HG02884 (cell line): ENCODE results near the gene CDC73.
"Not testable (repeated sequence)": the region's sequence is repeated elsewhere in the genome, so short reads cannot be mapped to it uniquely, and the experiment has no call there.

Experiments
- ATAC-seq: cut with Tn5 transposase; IDR thresholded peaks from one replicate; pipeline ENCODE4 v1.9.1; 2021; ENCODE audit warnings: mild to moderate bottlenecking, moderate library complexity; ENCODE audit not compliant: unreplicated experiment

Gene CDC73

DNA sequence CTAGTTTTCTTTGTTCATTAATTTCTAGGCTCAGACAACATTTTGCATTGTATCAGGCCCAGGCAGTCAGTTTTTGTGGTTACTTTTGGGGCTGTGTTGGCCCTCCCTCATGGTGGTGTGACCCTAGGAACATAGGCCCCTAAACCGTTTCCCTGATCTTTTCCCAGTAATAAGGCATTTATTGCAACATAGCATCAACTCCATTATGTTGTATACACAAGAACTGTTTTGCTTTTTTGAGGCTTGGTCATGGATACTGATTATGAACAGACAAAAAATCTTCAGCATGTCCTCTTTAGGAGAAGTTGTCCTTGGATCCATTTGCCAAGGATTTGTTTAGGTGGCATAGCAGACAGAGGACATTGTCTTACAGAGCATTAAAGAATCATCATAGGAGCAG is 54.3 kb downstream of the CDC73 start:
- ATAC-seq: no peak

DNA sequence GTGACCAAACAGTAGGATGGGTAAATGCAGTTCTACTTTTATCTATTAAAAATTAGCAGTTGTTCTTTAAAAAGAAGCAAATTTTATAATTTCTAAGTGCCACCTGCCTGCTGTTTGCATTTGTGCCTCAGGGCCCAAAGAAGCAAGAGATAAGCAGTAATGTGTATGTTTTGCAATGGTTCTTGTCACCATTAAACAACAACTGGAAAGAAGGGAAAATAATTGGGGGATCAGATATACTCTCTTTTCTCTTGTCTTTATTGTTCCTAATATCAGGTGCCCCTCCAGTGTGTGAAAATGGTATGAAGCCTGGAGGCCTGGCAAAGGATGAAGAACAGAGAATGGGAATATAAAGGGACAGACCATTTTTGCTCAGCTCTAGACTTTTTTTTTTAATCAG is 55.0 kb downstream of the CDC73 start:
- no peak for ATAC-seq

- no peak for ATAC-seq
Observed at GRCh38 chr1:193179094-193179493, 57.3 kb downstream of the CDC73 start.

DNA sequence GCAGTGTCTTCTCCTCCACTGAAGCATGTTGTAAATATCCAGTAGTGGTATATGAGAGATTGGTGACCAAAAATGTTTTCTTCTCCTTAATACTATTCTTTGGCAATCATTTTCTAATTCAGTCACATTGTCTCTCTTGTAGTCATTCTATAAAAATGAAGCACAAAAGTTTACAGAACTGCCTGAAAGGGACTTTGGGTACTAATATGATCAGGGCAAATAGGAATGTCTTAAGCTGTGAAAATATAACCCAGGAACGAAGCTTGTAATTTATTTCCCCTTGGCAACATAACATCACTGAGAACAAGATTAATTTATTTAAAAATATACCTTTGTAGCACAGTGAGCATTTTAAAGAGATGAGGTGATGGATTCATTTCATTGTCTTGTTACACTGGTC is 59.7 kb downstream of the CDC73 start:
- no peak for ATAC-seq

DNA sequence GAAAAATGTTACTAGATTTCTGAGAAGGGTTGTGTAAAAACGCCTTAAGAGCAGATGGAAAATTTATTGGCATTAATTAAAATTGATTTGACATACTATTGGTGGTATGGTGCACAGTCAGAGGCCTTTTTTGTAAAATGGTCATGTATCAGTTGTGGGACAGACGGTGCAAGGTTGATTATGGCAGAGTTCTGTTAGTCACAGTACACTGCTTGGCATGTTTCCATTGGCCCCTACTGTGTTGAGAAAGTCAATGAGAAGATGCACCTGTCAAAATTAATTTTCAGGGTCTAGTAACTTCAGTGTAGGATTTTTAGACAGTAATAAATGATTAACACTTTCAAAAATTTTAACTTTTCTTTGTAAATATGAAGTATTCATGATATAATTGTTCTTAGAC is 60.2 kb downstream of the CDC73 start:
- no peak for ATAC-seq

- peak; percentile 48 for ATAC-seq
Observed at GRCh38 chr1:193183019-193183627, 61.3 kb downstream of the CDC73 start.

DNA sequence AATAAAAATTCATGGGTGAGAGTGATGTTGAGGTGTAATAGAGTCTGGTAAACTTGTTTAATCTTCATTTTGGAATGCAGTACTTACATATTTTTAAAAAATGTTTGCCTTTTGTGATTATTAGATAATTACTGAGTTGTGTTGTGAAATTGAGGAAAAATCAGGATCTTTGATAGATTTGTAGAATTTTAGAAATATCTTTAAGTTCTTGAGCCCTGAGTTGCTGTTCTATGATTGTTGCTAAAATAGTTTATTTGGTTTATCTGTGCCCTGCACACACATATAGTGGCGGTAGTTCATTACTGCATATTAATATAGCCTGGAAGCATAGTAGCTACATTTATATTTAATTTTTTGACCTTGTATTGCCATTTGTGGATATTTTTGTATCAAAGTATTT is 62.9 kb downstream of the CDC73 start:
- no peak for ATAC-seq

DNA sequence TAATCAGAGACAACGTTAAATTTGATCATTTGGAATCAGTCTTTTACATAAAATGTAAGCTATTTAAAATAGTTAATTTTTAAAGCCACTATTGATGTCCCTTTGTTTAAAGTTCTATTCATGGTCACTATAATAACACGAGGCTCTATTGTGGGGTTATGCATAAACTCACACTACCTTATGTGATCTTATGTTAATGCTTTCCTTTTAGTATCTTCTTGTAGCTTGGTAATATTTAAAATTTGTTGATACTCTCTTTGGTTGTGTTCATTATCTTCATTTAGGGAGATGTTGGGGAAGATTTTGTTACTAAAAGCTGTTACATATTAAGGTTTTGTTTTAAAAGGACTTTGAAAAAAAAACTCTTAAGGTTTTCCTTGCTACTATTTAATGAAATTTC is 63.4 kb downstream of the CDC73 start:
- no peak for ATAC-seq

- ATAC-seq: no peak
Observed at GRCh38 chr1:193185901-193186731, 64.3 kb downstream of the CDC73 start, which contains the start of gene B3GALT2. Gene B3GALT2, minus strand, starts transcription at chr1:193186613. Its CDS starts 5,051 bp downstream, at chr1:193181562.

DNA sequence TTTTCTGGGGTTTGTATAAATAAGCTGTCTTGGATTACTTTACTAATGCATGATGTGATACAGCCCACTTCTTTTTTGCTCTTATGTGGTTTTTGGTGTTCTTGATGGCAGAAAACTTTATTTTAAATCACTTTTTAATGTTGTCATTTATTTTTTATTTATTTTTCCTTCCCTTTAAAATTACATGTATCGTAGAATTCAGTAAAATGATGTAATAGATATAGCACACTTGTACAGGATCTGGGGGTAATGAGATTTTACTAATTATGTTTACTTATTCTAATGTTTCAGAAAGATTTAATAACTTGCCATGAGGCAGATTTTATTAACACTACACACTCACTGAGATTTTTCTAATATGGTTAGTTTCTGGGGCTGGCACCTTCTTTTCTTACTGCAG is 65.3 kb downstream of the CDC73 start:
- ATAC-seq: no peak

DNA sequence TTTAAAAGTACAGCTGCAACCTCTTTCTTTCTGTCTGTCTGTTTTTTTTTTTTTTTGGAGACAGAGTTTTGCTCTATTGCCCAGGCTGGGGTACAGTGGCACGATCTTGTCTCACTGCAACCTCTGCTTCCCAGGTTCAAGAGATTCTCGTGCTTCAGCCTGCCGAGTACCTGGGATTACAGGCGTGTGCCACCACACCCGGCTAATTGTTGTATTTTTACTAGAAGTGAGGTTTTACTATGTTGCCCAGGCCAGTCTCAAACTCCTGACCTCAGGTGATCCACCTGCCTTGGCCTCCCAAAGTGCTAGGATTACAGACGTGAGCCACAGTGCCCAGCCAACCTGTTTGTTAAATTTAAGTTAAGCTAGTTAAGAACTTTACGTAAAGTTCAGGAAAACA is 67.1 kb downstream of the CDC73 start:
- ATAC-seq: not testable (repeated sequence)

- ATAC-seq: no peak
Observed at GRCh38 chr1:193189442-193190095, 67.7 kb downstream of the CDC73 start.

- ATAC-seq: no peak
Observed at GRCh38 chr1:193190096-193190744, 68.4 kb downstream of the CDC73 start.

DNA sequence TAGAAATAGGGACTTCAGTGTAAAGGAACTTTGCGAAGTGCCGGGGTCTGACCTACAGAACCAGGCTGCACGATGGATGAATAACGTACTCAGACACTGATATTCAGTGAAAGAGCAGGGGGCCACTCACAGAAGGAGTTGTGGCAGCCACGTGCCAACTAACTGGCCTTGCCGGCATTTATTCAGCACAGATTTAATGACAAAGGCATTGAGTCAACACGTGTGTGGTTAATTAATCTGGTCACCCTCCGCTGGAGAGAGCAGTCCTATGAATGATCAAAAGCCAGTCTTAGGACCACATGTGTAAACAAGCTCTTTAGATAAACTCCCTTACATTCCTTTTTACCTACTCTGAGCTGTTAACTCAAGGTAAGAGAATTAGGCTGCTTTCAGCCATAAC is 70.8 kb downstream of the CDC73 start:
- ATAC-seq: no peak

- ATAC-seq: no peak
Observed at GRCh38 chr1:193199940-193200339, 78.1 kb downstream of the CDC73 start.

- no peak for ATAC-seq
Observed at GRCh38 chr1:193201021-193201420, 79.2 kb downstream of the CDC73 start.

DNA sequence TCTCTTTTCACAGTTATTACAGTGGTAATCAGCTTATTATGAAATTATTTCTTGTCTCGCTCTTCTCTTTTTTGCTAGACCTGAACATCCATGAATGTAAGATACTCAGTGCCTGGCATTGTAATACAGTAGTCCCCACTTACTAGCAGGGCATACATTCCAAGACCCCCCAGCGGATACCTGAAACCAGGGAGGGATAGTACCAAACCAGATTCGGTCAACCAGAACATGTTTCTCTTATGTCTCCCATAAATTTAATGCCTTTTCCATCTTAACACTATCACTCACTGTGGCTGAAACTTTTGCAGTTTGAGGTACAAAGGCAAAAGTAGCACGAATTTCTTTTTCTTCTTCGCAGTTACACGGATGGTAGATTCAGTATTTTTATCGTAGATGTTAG is 89.2 kb downstream of the CDC73 start:
- ATAC-seq: no peak

DNA sequence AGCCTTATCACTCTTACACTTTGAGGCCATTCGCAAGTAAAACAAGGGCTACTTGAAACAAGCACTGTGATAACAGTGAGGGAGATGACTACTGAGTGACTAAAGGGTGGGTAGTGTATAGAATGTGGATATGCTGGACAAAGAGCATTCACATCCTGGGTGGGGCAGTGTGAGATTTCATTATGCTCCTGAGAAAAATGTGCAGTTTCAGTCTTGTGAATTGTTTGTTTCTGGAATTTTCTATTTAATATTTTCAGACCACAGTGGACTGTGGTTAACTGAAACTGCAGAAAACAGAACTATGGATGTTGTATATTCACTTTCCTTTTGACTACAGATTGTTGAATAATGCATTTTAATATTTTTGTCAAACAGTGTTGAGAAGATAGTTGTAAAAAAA is 89.7 kb downstream of the CDC73 start:
- peak; percentile 85 for ATAC-seq

DNA sequence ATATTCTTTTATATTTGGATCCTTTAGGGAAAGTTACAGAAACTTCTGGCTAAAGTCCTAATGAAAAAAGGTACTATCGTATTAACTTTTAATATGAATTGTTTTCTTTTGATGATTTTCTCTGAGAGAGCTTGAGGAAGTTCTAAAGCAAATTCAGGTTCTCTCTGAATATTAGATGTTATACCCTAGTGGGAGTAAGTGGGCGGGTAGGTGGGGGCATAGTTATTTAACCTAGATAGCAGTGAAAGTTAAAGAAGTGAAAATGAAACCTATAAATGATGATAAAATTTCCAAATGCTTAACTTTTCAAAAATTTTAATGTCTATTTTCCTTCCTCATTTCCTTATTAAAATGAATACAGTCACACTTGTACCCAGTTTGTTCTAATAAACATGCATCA is 90.8 kb downstream of the CDC73 start:
- ATAC-seq: no peak

DNA sequence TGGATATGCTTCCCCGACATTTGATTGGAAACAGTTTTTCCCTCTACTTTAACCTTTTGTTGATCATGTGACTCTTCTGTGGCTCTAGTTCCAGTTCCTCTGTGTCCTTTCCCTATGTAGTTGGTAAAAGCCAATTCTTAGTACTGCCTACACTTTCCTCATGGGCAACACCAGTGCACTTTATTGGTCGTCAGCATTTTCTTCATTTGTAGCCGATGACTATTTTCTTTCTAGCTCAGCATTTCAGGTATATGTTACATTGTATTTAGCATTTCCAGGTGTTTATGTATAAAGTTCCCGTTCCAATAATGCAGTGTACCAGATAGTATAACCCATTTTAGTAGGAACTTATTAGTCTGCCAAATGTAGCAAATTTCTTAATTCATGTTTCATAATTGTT is 92.2 kb downstream of the CDC73 start:
- ATAC-seq: no peak

DNA sequence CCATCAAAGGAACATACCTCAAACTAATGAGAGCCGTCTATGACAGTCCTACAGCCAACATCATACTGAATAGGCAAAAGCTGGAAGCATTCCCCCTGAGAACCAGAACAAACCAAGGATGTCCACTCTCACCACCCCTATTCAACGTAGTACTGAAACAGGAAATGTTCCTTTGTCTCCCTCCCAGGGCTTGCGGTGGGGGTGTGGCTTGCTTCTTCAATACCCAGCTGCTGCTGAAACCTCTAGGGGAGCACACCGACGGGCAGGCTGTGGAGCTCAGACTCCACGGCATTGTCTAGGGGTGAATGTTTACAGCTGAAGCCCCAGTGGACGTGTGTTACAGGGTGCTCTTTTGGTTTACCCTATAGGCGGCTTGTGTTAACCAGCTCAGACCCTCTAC is 95.1 kb downstream of the CDC73 start:
- ATAC-seq: peak; percentile 71
